ENCODE results near the gene CAPN15.

GRCh38 chr16:592518-593306 lies 65.2 kb downstream of the CAPN15 start:
- TF ChIP-seq, protein P1, sequence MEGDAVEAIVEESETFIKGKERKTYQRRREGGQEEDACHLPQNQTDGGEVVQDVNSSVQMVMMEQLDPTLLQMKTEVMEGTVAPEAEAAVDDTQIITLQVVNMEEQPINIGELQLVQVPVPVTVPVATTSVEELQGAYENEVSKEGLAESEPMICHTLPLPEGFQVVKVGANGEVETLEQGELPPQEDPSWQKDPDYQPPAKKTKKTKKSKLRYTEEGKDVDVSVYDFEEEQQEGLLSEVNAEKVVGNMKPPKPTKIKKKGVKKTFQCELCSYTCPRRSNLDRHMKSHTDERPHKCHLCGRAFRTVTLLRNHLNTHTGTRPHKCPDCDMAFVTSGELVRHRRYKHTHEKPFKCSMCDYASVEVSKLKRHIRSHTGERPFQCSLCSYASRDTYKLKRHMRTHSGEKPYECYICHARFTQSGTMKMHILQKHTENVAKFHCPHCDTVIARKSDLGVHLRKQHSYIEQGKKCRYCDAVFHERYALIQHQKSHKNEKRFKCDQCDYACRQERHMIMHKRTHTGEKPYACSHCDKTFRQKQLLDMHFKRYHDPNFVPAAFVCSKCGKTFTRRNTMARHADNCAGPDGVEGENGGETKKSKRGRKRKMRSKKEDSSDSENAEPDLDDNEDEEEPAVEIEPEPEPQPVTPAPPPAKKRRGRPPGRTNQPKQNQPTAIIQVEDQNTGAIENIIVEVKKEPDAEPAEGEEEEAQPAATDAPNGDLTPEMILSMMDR (IDR thresholded peaks at IDR 0.05), result peak; percentile 23 to 51
- TF ChIP-seq EP300 (IDR thresholded peaks at IDR 0.05) (no peak), POLR2A (IDR thresholded peaks at IDR 0.05) (no peak)

All from suprapubic skin (tissue), 3 donors.